ENCODE data around the gene PMM2.

Gene PMM2

GRCh38 chr16:8760021-8760420 lies 37.6 kb upstream of the PMM2 start:
- DNase-seq (ENCODE audit: low read depth in 2 of 2), result no peak
- TF ChIP-seq CTCF (IDR thresholded peaks at IDR 0.05; ENCODE audit: low read depth, low read length), result no peak
- H3K4me3 ChIP-seq (replicated peaks in 1 of 2; ENCODE audit: low read depth in 2 of 2, low read length in 2 of 2), result no peak overlapping the region

- DNase-seq (ENCODE audit: low read depth in 2 of 2), result no peak
- no peak for TF ChIP-seq CTCF (IDR thresholded peaks at IDR 0.05; ENCODE audit: low read depth, low read length)
- no peak overlapping the region for H3K4me3 ChIP-seq (replicated peaks in 1 of 2; ENCODE audit: low read depth in 2 of 2, low read length in 2 of 2)
Observed at GRCh38 chr16:8761078-8761477, 36.6 kb upstream of the PMM2 start.

GRCh38 chr16:8762254-8762653 lies 35.4 kb upstream of the PMM2 start:
- DNase-seq (ENCODE audit: low read depth in 2 of 2), result no peak
- no peak overlapping the region for H3K4me3 ChIP-seq (replicated peaks in 1 of 2; ENCODE audit: low read depth in 2 of 2, low read length in 2 of 2)
- no peak for TF ChIP-seq CTCF (IDR thresholded peaks at IDR 0.05; ENCODE audit: low read depth, low read length)

- TF ChIP-seq CTCF (IDR thresholded peaks at IDR 0.05; ENCODE audit: low read depth, low read length), result no peak
- DNase-seq (ENCODE audit: low read depth in 2 of 2), result no peak
- no peak overlapping the region for H3K4me3 ChIP-seq (replicated peaks in 1 of 2; ENCODE audit: low read depth in 2 of 2, low read length in 2 of 2)
Observed at GRCh38 chr16:8763083-8763482, 34.6 kb upstream of the PMM2 start.

GRCh38 chr16:8763899-8764298 lies 33.7 kb upstream of the PMM2 start:
- TF ChIP-seq CTCF (IDR thresholded peaks at IDR 0.05; ENCODE audit: low read depth, low read length), result no peak
- no peak overlapping the region for H3K4me3 ChIP-seq (replicated peaks in 1 of 2; ENCODE audit: low read depth in 2 of 2, low read length in 2 of 2)
- no peak for DNase-seq (ENCODE audit: low read depth in 2 of 2)

GRCh38 chr16:8764525-8765250 lies 33.0 kb upstream of the PMM2 start:
- no peak overlapping the region for H3K4me3 ChIP-seq (replicated peaks in 1 of 2; ENCODE audit: low read depth in 2 of 2, low read length in 2 of 2)
- no peak for TF ChIP-seq CTCF (IDR thresholded peaks at IDR 0.05; ENCODE audit: low read depth, low read length)
- DNase-seq (ENCODE audit: low read depth in 2 of 2), result no peak

GRCh38 chr16:8767176-8767575 lies 30.5 kb upstream of the PMM2 start:
- H3K4me3 ChIP-seq (replicated peaks in 1 of 2; ENCODE audit: low read depth in 2 of 2, low read length in 2 of 2), result no peak overlapping the region
- DNase-seq (ENCODE audit: low read depth in 2 of 2), result no peak
- TF ChIP-seq CTCF (IDR thresholded peaks at IDR 0.05; ENCODE audit: low read depth, low read length), result no peak

Measured in cardiac fibroblast (primary cell).